WTC11 (cell line): ENCODE measurements around the gene CNN1. TPM values are rescaled to one million over a fixed set of nuclear protein-coding genes. Genes with fewer than 3 reads are reported as not detected.

Experiments
- ATAC-seq: fragments of 200-7000 bp; cut with Tn5 transposase; 2 replicates; pipeline ENCODE4 v1.10.0; 2021; ENCODE audit warnings: mild to moderate bottlenecking, moderate library complexity
- CTCF ChIA-PET: fragments of 300-600 bp; sonication (Branson Sonifier 250); formaldehyde crosslinking; loops from one replicate; lab custom pipeline; 2021; ENCODE audit warnings: antibody characterized with exemption; lab: Charles Lee
- POLR2A ChIA-PET: fragments of 350-600 bp; sonication (Branson Sonifier 250); formaldehyde crosslinking; loops from one replicate; lab custom pipeline; 2021; ENCODE audit warnings: antibody characterized with exemption; lab: Charles Lee
- DNase-seq: peaks from one replicate; pipeline ENCODE4 v3.0.0; 2021; ENCODE audit warnings: low spot score
- H3K27ac Mint-ChIP-seq: 2 replicates; pipeline ENCODE4 v1.8.0; 2021; ENCODE audit warnings: mixed read lengths
- H3K27me3 Mint-ChIP-seq: 2 replicates; pipeline ENCODE4 v1.8.0; 2021; ENCODE audit warnings: low read depth, mild to moderate bottlenecking, moderate library complexity, mixed read lengths
- H3K36me3 Mint-ChIP-seq: 2 replicates; pipeline ENCODE4 v1.8.0; 2021; ENCODE audit warnings: mixed read lengths
- H3K4me1 Mint-ChIP-seq: 2 replicates; pipeline ENCODE4 v1.8.0; 2022; ENCODE audit warnings: mixed read lengths
- H3K4me3 Mint-ChIP-seq: 2 replicates; pipeline ENCODE4 v1.8.0; 2021; ENCODE audit warnings: mild to moderate bottlenecking, moderate library complexity, mixed read lengths
- H3K9me3 Mint-ChIP-seq: 2 replicates; pipeline ENCODE4 v1.8.0; 2021; ENCODE audit warnings: mixed read lengths
- CBFB ChIP-seq: sonication (generic); formaldehyde crosslinking; IDR thresholded peaks from 2 replicates; pipeline ENCODE4 v1.8.1; 2022; ENCODE audit warnings: mild to moderate bottlenecking, low read depth, missing genetic modification reagents
- ELF4 ChIP-seq: sonication (generic); formaldehyde crosslinking; IDR thresholded peaks from 2 replicates; pipeline ENCODE4 v1.8.1; 2022; ENCODE audit warnings: low read depth, mild to moderate bottlenecking, moderate library complexity, missing genetic modification reagents
- EMX1 ChIP-seq: fragments of 250-450 bp; sonication (Bioruptor Pico); IDR thresholded peaks from 2 replicates; pipeline ENCODE4 v1.8.0; 2021; ENCODE audit warnings: mild to moderate bottlenecking
- JUN ChIP-seq: sonication (generic); formaldehyde crosslinking; IDR thresholded peaks from 2 replicates; pipeline ENCODE4 v1.8.0; 2023; ENCODE audit warnings: mild to moderate bottlenecking, missing genetic modification reagents
- KAT7 ChIP-seq: sonication (generic); formaldehyde crosslinking; IDR thresholded peaks from 2 replicates; pipeline ENCODE4 v1.8.1; 2023; ENCODE audit warnings: missing genetic modification reagents, mild to moderate bottlenecking, borderline replicate concordance
- MLX ChIP-seq: sonication (generic); formaldehyde crosslinking; IDR thresholded peaks from 2 replicates; pipeline ENCODE4 v1.8.1; 2023; ENCODE audit warnings: mild to moderate bottlenecking, missing genetic modification reagents, moderate library complexity
- NR3C1 ChIP-seq: sonication (generic); formaldehyde crosslinking; conservative IDR thresholded peaks from 2 replicates; pipeline ENCODE4 v1.8.1; 2023; ENCODE audit warnings: low read depth, mild to moderate bottlenecking, missing genetic modification reagents
- OVOL2 ChIP-seq: fragments of 250-450 bp; sonication (Bioruptor Pico); IDR thresholded peaks from 2 replicates; pipeline ENCODE4 v1.9.0; 2021; ENCODE audit warnings: mild to moderate bottlenecking, borderline replicate concordance
- PREB ChIP-seq: sonication (generic); formaldehyde crosslinking; IDR thresholded peaks from 2 replicates; pipeline ENCODE4 v1.8.1; 2022; ENCODE audit warnings: mild to moderate bottlenecking, missing genetic modification reagents, moderate library complexity, borderline replicate concordance
- RELA ChIP-seq: sonication (generic); formaldehyde crosslinking; IDR thresholded peaks from 2 replicates; pipeline ENCODE4 v1.8.1; 2022; ENCODE audit warnings: missing genetic modification reagents, mild to moderate bottlenecking, borderline replicate concordance
- TCF7 ChIP-seq: sonication (generic); formaldehyde crosslinking; IDR thresholded peaks from 2 replicates; pipeline ENCODE4 v1.8.0; 2022; ENCODE audit warnings: mild to moderate bottlenecking, low read depth, missing genetic modification reagents, moderate library complexity
- TP53 ChIP-seq: sonication (generic); formaldehyde crosslinking; IDR thresholded peaks from 2 replicates; pipeline ENCODE4 v1.8.1; 2023; ENCODE audit warnings: mild to moderate bottlenecking, missing genetic modification reagents
- ZNF232 ChIP-seq: sonication (generic); formaldehyde crosslinking; IDR thresholded peaks from 2 replicates; pipeline ENCODE4 v1.8.0; 2022; ENCODE audit warnings: mild to moderate bottlenecking, missing genetic modification reagents
- ZNF281 ChIP-seq: sonication (generic); formaldehyde crosslinking; IDR thresholded peaks from 2 replicates; pipeline ENCODE4 v1.8.0; 2023; ENCODE audit warnings: mild to moderate bottlenecking, missing genetic modification reagents
- total RNA-seq: library from RNA; stranded (reverse); gene quantifications from 3 replicates; pipeline ENCODE4 v1.2.3, GENCODE V29; 2021
- TF ChIP-seq, protein P1 (sequence below): sonication (generic); formaldehyde crosslinking; conservative IDR thresholded peaks from 2 replicates; pipeline ENCODE4 v1.8.1; 2022; ENCODE audit warnings: mild to moderate bottlenecking, missing genetic modification reagents
- TF ChIP-seq, protein P2 (sequence below): fragments of 250-450 bp; sonication (Bioruptor Pico); IDR thresholded peaks from 2 replicates; pipeline ENCODE4 v1.9.0; 2021; ENCODE audit warnings: mild to moderate bottlenecking, borderline replicate concordance
- TF ChIP-seq, protein P3 (sequence below): sonication (generic); formaldehyde crosslinking; IDR thresholded peaks from 2 replicates; pipeline ENCODE4 v1.8.1; 2023; ENCODE audit warnings: mild to moderate bottlenecking, missing genetic modification reagents

Gene CNN1
- total RNA-seq, 1 experiment from 2014 or later = 16.0 TPM

DNA sequence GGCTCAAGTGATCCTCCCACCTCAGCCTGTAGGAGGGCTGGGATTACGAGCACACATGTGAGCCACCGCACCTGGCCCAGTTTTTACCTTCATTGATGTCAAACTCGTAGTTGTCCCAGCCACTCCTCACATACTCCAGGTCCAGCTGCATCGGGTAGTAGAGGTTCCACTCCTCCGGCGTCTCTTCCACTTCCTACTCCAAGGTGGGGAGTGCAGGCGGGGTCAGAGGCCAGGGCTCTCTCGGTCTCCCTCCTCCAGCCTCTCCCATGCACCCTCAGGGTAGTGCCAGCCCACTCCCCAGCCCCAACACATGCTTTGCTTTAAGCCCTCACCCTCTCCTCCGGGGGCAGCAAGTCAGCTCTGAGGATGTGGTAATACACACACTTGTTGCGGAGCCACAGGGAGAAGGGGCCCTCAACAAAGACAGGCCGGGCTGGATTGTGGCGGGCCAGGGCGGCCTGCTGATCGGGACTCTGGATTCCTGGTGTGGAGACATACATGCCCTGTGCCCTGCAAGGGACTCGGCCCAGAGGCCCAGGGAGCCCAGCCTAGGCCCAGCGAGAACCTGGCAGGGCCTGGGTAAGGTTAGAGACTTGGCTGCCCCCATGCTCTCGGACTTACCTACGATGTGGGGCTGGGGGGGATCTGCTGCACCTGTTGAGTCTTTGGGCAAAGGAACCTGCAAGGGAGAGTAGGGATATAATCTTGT, 31.1 kb upstream of the CNN1 start:
- peaks cover 4% of the 10 kb centered on the region for H3K36me3 Mint-ChIP-seq
- H3K4me3 Mint-ChIP-seq = no peak overlapping the region
- ATAC-seq = no peak
- peaks cover 8% of the 10 kb centered on the region for H3K4me1 Mint-ChIP-seq
- ChIA-PET CTCF (no interaction called here), POLR2A (no interaction called here)
- no peak for DNase-seq
- no peaks in the 10 kb centered on the region for H3K27me3 Mint-ChIP-seq
- no peaks in the 10 kb centered on the region for H3K9me3 Mint-ChIP-seq
- TF ChIP-seq EMX1 (CRISPR knock-in tag) (no peak), JUN (CRISPR knock-in tag) (no peak)
- H3K27ac Mint-ChIP-seq = no peak overlapping the region

DNA sequence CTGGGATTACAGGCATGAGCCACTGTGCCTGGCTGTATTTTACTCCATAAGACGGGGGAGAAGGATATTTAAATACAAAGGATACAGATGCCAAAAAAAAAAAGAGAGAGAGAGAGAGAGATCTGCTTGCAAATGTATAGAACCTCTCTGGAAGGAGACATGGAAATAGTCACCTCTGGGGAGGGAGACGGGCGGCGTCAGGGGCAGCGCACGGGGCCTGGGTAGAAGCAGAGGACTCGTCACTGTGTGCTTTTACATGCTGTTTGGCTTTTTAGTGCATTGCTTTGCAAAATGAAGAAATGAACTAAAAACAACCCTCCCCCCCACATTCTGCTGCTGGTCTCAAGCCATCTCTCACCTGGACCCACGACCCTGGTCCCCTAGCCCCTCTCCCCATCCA, 28.2 kb upstream of the CNN1 start:
- ATAC-seq = no peak
- Mint-ChIP-seq H3K4me3 (no peak overlapping the region), H3K9me3 (no peaks in the 10 kb centered on the region), H3K27me3 (no peaks in the 10 kb centered on the region), H3K4me1 (peaks cover 2% of the 10 kb centered on the region; the same call in 1 of the 2 replicates), H3K27ac (no peak overlapping the region)
- POLR2A ChIA-PET = no interaction called here
- CTCF ChIA-PET = no interaction called here
- no peak for DNase-seq
- TF ChIP-seq OVOL2 (no peak), RELA (no peak), ZNF232 (CRISPR knock-in tag) (no peak), KAT7 (CRISPR knock-in tag) (no peak), NR3C1 (CRISPR knock-in tag) (no peak), CBFB (CRISPR knock-in tag) (no peak), ZNF281 (CRISPR knock-in tag) (no peak), PREB (no peak), ELF4 (CRISPR knock-in tag) (no peak), MLX (CRISPR knock-in tag) (no peak)
- TF ChIP-seq, protein P1, sequence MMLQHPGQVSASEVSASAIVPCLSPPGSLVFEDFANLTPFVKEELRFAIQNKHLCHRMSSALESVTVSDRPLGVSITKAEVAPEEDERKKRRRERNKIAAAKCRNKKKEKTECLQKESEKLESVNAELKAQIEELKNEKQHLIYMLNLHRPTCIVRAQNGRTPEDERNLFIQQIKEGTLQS (CRISPR knock-in tag) = no peak
- TF ChIP-seq, all 79 proteins: peak for 0
- peaks cover 6% of the 10 kb centered on the region for H3K36me3 Mint-ChIP-seq

GRCh38 chr19:11513946-11514345, 24.7 kb upstream of the CNN1 start:
- H3K27ac Mint-ChIP-seq = no peak overlapping the region
- POLR2A ChIA-PET = no interaction called here
- H3K27me3 Mint-ChIP-seq = no peaks in the 10 kb centered on the region
- no peak overlapping the region for H3K4me3 Mint-ChIP-seq
- H3K36me3 Mint-ChIP-seq = peaks cover 6% of the 10 kb centered on the region
- CTCF ChIA-PET = interaction anchor here (1.0 kb wide), 2 partner anchors 11 to 131 kb away, joined by 4 read pairs; no protein-coding TSS in a partner anchor
- no peak for DNase-seq
- H3K9me3 Mint-ChIP-seq = no peaks in the 10 kb centered on the region
- no peaks in the 10 kb centered on the region for H3K4me1 Mint-ChIP-seq
- ATAC-seq = no peak
- TF ChIP-seq, protein P2, sequence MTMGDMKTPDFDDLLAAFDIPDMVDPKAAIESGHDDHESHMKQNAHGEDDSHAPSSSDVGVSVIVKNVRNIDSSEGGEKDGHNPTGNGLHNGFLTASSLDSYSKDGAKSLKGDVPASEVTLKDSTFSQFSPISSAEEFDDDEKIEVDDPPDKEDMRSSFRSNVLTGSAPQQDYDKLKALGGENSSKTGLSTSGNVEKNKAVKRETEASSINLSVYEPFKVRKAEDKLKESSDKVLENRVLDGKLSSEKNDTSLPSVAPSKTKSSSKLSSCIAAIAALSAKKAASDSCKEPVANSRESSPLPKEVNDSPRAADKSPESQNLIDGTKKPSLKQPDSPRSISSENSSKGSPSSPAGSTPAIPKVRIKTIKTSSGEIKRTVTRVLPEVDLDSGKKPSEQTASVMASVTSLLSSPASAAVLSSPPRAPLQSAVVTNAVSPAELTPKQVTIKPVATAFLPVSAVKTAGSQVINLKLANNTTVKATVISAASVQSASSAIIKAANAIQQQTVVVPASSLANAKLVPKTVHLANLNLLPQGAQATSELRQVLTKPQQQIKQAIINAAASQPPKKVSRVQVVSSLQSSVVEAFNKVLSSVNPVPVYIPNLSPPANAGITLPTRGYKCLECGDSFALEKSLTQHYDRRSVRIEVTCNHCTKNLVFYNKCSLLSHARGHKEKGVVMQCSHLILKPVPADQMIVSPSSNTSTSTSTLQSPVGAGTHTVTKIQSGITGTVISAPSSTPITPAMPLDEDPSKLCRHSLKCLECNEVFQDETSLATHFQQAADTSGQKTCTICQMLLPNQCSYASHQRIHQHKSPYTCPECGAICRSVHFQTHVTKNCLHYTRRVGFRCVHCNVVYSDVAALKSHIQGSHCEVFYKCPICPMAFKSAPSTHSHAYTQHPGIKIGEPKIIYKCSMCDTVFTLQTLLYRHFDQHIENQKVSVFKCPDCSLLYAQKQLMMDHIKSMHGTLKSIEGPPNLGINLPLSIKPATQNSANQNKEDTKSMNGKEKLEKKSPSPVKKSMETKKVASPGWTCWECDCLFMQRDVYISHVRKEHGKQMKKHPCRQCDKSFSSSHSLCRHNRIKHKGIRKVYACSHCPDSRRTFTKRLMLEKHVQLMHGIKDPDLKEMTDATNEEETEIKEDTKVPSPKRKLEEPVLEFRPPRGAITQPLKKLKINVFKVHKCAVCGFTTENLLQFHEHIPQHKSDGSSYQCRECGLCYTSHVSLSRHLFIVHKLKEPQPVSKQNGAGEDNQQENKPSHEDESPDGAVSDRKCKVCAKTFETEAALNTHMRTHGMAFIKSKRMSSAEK (CRISPR knock-in tag) = no peak
- TF ChIP-seq, protein P3, sequence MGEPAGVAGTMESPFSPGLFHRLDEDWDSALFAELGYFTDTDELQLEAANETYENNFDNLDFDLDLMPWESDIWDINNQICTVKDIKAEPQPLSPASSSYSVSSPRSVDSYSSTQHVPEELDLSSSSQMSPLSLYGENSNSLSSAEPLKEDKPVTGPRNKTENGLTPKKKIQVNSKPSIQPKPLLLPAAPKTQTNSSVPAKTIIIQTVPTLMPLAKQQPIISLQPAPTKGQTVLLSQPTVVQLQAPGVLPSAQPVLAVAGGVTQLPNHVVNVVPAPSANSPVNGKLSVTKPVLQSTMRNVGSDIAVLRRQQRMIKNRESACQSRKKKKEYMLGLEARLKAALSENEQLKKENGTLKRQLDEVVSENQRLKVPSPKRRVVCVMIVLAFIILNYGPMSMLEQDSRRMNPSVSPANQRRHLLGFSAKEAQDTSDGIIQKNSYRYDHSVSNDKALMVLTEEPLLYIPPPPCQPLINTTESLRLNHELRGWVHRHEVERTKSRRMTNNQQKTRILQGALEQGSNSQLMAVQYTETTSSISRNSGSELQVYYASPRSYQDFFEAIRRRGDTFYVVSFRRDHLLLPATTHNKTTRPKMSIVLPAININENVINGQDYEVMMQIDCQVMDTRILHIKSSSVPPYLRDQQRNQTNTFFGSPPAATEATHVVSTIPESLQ = no peak
- no peak for TF ChIP-seq TP53 (CRISPR knock-in tag)
- TF ChIP-seq TCF7 (CRISPR knock-in tag) = no peak
- no peak for TF ChIP-seq OVOL2
